Esophagus squamous epithelium (tissue), 5 donors: ENCODE measurements around the gene PKN1. TPM values are rescaled to one million over a fixed set of nuclear protein-coding genes. Genes with fewer than 3 reads are reported as not detected.
A peak's percentile ranks its signal among the peaks of the same experiment; 100 is the strongest.

Experiments
- DNase-seq: peaks from one replicate; lab custom pipeline; 2025; lab: John Stamatoyannopoulos, UW
- H3K27ac ChIP-seq, 4 donors: fragments of 200-600 bp; sonication (generic); one replicate each; pipeline ENCODE4 v1.5.1; 2016 to 2019; ENCODE audit warnings: mild to moderate bottlenecking in 1 of 4
- H3K27me3 ChIP-seq, 4 donors: fragments of 200-600 bp; sonication (generic); 1 replicate in 3 of 4; 2 replicates in 1 of 4; pipeline versions ENCODE4 v1.5.1 to v1.6.0; 2017 to 2021; ENCODE audit warnings: antibody characterized with exemption in 1 of 4
- H3K36me3 ChIP-seq, 3 donors: fragments of 200-600 bp; sonication (generic); one replicate each; pipeline ENCODE4 v1.5.1; 2016 to 2019
- H3K4me1 ChIP-seq, 3 donors: fragments of 200-600 bp; sonication (generic); one replicate each; pipeline ENCODE4 v1.5.1; 2017 to 2019
- H3K4me3 ChIP-seq, 4 donors: fragments of 200-600 bp; sonication (generic); 1 replicate in 3 of 4; 2 replicates in 1 of 4; pipeline ENCODE4 v1.5.1; 2016 to 2019; ENCODE audit warnings: mild to moderate bottlenecking in 2 of 4, moderate library complexity in 1 of 4
- H3K9me3 ChIP-seq, 3 donors: fragments of 200-600 bp; sonication (generic); one replicate each; pipeline ENCODE4 v1.5.1; 2016 to 2019
- CTCF ChIP-seq, 6 experiments: fragments of 450-650 bp in 4 of 6; fragments of 200-600 bp in 2 of 6; sonication (generic) in 2 of 6; IDR thresholded peaks; one replicate each; pipeline ENCODE4 v1.5.1; 2016 to 2019; ENCODE audit warnings: antibody characterized with exemption in 6 of 6, mild to moderate bottlenecking in 4 of 6, moderate library complexity in 4 of 6
- POLR2A ChIP-seq, 4 donors: fragments of 450-650 bp; IDR thresholded peaks; one replicate each; pipeline ENCODE4 v1.6.1; 2017; ENCODE audit warnings: antibody characterized with exemption in 4 of 4, mild to moderate bottlenecking in 4 of 4, moderate library complexity in 3 of 4
- WGBS, 2 donors: methylation state at CpG; one replicate each; pipeline ENCODE4 v1.1.5; 2018; 5-methylcytosine and 5-hydroxymethylcytosine counted together
- intact Hi-C: fragments of 100-400 bp; cut with DNase I; formaldehyde crosslinking; loops from one replicate; pipeline ENCODE4 v1.15.0; 2022
- total RNA-seq, 4 donors: library from RNA; depleted of rRNA; stranded (reverse); fragments of >200 nt; gene quantifications; one replicate each; pipeline ENCODE4 v1.1.0, GENCODE V29; 2016
- donor health status: DM: yes; HTN: yes; CAD: no.

PKN1 gene
- total RNA-seq, 4 donors from 2014 or later: 6.1 to 38.3 (median 21.0) TPM

DNA sequence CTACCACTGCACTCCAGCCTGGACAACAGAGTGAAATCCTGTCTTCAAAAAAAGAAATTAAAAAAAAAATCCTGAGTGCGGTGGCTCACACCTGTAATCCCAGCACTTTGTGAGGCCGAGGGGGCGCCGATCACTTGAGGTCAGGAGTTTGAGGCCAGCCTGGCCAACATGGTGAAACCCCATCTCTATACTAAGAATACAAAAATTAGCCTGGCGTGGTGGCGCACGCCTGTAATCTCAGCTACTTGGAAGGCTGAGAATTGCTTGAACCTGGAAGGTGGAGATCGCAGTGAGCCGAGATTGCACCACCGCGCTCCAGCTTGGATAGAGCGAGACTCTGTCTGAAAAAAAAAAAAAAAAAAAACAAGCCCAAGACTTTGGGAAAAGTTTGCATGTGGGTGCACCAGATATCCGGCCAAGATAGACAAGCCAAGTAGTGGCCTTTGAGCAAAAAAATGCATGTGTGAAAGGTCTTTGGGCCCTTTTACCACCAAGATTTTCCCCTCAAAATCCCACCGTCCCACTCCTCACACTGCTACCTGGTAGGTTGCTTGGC is 79.4 kb downstream of the PKN1 start:
- no peaks in the 10 kb centered on the region for H3K27me3 ChIP-seq
- no peak overlapping the region for H3K4me3 ChIP-seq
- TF ChIP-seq CTCF (IDR thresholded peaks at IDR 0.05) (no peak), POLR2A (IDR thresholded peaks at IDR 0.05) (no peak)
- H3K4me1 ChIP-seq: peaks cover 18 to 92% (median 56%) of the 10 kb centered on the region in 3 donors
- H3K36me3 ChIP-seq: peaks cover 21 to 40% (median 24%) of the 10 kb centered on the region in 3 donors
- WGBS, 2 donors: 85 to 90% methylated on average over 10 to 14 of the region's 14 CpGs
- DNase-seq: no peak
- no peaks in the 10 kb centered on the region for H3K9me3 ChIP-seq
- peak overlapping the region; percentile 36 to 100 (median 100) for H3K27ac ChIP-seq
- intact Hi-C loops: no loop called here

DNA sequence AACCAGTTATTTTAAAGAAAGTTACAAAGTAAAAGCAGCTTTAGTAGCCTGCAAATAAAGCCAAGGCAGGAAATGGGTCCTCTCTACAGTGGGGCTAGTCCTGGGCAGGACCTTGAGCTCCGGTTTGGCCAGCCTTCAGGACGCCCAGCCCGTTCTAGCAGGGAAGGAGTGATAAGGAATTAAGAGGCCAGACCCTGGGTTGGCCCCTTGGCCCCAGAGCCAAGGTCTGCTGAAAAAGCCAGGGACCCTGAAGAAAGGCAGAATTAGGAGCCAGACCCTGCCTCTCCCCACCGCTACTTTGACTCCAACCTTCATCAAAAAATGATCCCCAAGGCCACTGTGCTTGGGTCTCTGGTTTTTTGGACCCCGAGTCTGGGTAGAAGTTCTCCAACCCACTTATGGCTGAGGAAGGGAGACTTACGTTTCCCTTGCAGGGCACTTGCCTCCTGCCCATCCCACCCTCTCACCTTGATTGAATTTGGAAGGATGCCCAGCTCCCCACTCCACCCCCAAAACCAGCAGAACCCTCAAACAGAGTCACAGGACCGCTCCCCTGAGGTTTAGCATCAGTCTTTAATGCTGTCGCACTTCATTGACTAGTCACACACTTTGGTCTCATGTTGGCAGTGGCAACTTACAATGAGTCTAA is 81.2 kb downstream of the PKN1 start:
- H3K4me3 ChIP-seq: peak overlapping the region in 3 of 4 donors; percentile 27 to 98 (median 94)
- WGBS, 2 donors: 67 to 78% methylated on average over 4 to 8 of the region's 8 CpGs
- DNase-seq: no peak
- no peaks in the 10 kb centered on the region for H3K27me3 ChIP-seq
- H3K9me3 ChIP-seq: no peaks in the 10 kb centered on the region
- no peak for TF ChIP-seq CTCF (IDR thresholded peaks at IDR 0.05)
- no peak for TF ChIP-seq POLR2A (IDR thresholded peaks at IDR 0.05)
- H3K27ac ChIP-seq: peak overlapping the region; percentile 99 to 100 (median 100)
- peaks cover 21 to 40% (median 24%) of the 10 kb centered on the region in 3 donors for H3K36me3 ChIP-seq
- peaks cover 25 to 81% (median 50%) of the 10 kb centered on the region in 3 donors for H3K4me1 ChIP-seq
- intact Hi-C loops: no loop called here

DNA sequence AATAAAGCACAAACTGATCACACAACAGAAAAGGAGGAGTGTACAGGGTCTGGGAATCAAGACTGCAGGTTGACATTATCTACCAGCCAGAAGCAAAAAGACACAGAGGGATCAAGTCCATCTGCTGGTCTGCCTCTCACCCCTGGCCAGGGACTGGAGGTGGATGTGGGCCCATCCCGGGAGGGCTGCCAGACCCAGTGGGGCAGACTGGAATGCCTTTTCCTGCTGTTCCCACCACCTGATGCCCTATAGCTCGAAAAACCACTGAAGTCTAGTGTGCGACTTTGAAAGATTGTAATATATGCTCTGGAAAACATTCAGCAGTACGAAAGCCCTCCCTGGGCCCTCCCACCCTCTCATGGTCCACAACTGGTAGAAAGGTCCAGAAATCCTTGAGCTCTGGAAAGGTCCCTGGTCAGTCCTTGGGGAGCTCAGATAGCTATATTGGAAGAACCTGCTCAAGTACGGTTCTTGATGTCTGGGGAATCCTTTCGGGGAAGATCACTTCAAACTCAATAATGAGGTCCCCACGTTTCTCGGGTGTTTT is 82.5 kb downstream of the PKN1 start:
- DNase-seq: no peak
- Histone ChIP-seq H3K36me3 (peaks cover 21 to 40% (median 24%) of the 10 kb centered on the region in 3 donors), H3K4me3 (peak overlapping the region; percentile 66 to 99 (median 96)), H3K9me3 (no peaks in the 10 kb centered on the region), H3K27ac (peak overlapping the region; percentile 99 to 100 (median 100)), H3K4me1 (peaks cover 31 to 82% (median 46%) of the 10 kb centered on the region in 3 donors), H3K27me3 (no peaks in the 10 kb centered on the region)
- intact Hi-C loops: no loop called here
- TF ChIP-seq CTCF (IDR thresholded peaks at IDR 0.05) (no peak), POLR2A (IDR thresholded peaks at IDR 0.05) (no peak)
- WGBS, 2 donors: 50 to 57% methylated on average over 6 to 7 of the region's 8 CpGs

GRCh38 chr19:14516048-14516534 is 83.0 kb downstream of the PKN1 start:
- WGBS, 2 donors: 26 to 70% methylated on average over 9 to 15 of the region's 15 CpGs
- Histone ChIP-seq H3K4me1 (peaks cover 26 to 82% (median 45%) of the 10 kb centered on the region in 3 donors), H3K36me3 (peaks cover 21 to 40% (median 24%) of the 10 kb centered on the region in 3 donors), H3K9me3 (no peaks in the 10 kb centered on the region), H3K27me3 (no peaks in the 10 kb centered on the region), H3K27ac (peak overlapping the region; percentile 99 to 100 (median 100)), H3K4me3 (peak overlapping the region; percentile 66 to 99 (median 96))
- intact Hi-C loops: no loop called here
- DNase-seq: no peak
- TF ChIP-seq POLR2A (IDR thresholded peaks at IDR 0.05) (no peak), CTCF (IDR thresholded peaks at IDR 0.05) (no peak)
